ENCODE data around the gene IL6ST.

The IL6ST gene

DNA sequence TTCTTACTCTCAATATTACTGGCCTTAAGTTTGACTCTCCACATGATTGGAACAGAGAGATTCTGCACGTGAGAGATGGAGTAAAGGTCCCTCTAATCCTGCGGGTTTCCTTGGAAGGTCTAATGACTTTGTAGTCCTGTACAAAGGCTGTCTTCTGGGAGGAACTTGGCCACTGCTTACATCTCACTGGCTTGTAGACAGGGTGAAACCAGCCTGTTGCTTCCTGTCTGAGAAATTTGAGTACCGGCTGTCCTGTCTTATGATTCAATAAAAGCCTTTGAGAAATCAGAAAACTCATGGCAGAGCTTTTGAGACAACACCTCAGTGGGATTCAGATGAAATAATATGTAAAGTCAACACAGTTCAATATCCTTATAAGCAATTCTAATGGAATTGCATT is 100.6 kb downstream of the IL6ST start:
- peak; percentile 43 for DNase-seq

DNA sequence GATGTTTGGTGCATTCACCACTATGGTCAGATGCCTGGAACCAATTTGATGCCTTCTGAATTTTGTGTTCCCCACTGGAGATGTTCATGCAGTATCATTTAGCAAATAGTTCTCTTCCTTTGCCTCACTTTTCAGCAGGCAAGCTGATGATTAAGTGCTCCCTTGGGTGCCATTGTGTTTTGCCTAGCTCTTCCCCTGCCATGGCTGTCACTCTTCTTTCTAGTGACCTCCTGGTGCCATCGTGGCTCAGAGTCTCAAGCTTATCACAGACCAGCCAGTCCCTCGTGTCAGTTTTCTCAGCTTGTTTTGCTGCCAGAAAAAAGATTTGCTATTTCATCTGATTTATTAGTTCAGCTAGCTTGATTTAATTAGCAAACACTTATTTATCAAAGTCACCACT is 102.3 kb downstream of the IL6ST start:
- DNase-seq = no peak

DNA sequence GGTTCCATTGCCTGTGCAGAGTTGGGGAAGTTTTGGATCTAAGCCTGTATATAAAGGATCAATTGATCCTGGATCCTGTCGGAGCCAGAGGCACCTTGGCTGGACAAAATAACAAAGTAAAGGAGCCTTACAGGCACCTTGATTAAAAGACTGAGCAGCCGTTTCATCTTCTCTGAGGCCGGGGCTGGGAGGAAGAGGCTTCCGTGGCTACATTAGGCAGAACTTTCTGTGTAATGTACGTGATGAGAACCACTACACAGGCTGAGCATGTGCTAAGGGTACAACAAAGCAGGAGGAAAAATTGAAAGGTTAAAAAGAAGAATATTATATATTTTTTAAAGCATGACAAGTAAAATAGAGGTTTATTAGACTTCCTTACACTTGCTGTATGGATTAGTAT is 106.6 kb downstream of the IL6ST start:
- DNase-seq = no peak

DNA sequence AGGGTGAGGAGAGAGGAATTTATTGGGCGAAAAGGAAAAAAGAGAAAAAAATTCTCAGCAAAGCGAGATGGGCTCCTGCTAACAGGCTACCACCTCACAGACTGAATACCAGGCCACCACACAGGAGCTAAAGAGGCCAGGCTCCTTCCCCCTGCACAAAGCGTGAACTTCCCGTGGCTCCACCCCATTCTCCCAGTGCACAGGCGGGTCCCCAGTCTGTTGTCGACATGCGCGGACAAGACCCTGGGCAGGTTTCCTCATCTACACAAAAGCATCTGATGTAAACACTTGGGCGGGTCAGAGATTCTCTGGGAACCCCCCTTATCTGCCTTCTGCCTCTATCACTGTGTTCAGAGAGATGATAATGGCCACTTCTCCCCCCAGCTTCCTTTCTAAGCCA is 109.4 kb downstream of the IL6ST start:
- DNase-seq = no peak

Data from activated CD4-positive, alpha-beta T cell treated with anti-CD3 and anti-CD28 coated beads, Interleukin-2, amount 50 U/mL, for 16 hours (primary cell).